Fibroblast of the aortic adventitia (primary cell): ENCODE measurements around the gene TIMM44. TPM values are rescaled to one million over a fixed set of nuclear protein-coding genes. Genes with fewer than 3 reads are reported as not detected.
A peak's percentile ranks its signal among the peaks of the same experiment; 100 is the strongest.

ENCODE experiments used
- DNase-seq: peaks from one replicate; pipeline ENCODE4 v3.0.0-alpha.2; 2010; ENCODE audit warnings: low read depth
- H3K4me3 ChIP-seq: 2 replicates; pipeline ENCODE4 v1.5.1; 2011; ENCODE audit warnings: low read depth, mild to moderate bottlenecking, control low read depth, low read length, moderate library complexity
- CTCF ChIP-seq: IDR thresholded peaks from 2 replicates; pipeline ENCODE4 v1.5.1; 2011; ENCODE audit warnings: mild to moderate bottlenecking, low read length, control low read depth, inconsistent platforms; ENCODE audit not compliant: insufficient read depth
- total RNA-seq: library from RNA; depleted of rRNA; stranded (reverse); fragments of >200 nt; gene quantifications from 2 replicates; pipeline ENCODE4 v1.2.3, GENCODE V29; 2012; ENCODE audit warnings: low replicate concordance

Gene TIMM44
- total RNA-seq, 1 donor, result 40.7 TPM

- peak; percentile 43 for DNase-seq
- peak within 1 kb of the TSS; percentile 75 for H3K4me3 ChIP-seq
- no peak for TF ChIP-seq CTCF
These were observed 55.2 kb downstream of the TIMM44 start, which contains the start of gene LRRC8E for GRCh38 chr19:7888145-7888825. LRRC8E (plus strand) TSS chr19:7888510; CDS start chr19:7895604, 7,094 bp downstream.

GRCh38 chr19:7887408-7888144, 55.9 kb downstream of the TIMM44 start:
- no peak for TF ChIP-seq CTCF

GRCh38 chr19:7885818-7886217, 57.6 kb downstream of the TIMM44 start:
- no peak for DNase-seq
- no peak for TF ChIP-seq CTCF

More at GRCh38 chr19:7887408-7888144, 55.9 kb downstream of the TIMM44 start:
- DNase-seq, result no peak
- H3K4me3 ChIP-seq, result no peak overlapping the region

GRCh38 chr19:7883796-7884570, 59.5 kb downstream of the TIMM44 start:
- peak; percentile 27 for DNase-seq
- TF ChIP-seq CTCF, result no peak
- H3K4me3 ChIP-seq, result no peak overlapping the region

More at GRCh38 chr19:7885818-7886217, 57.6 kb downstream of the TIMM44 start:
- H3K4me3 ChIP-seq, result no peak overlapping the region

- no peak for DNase-seq
- no peak for TF ChIP-seq CTCF
- H3K4me3 ChIP-seq, result no peak overlapping the region
These were observed 60.4 kb downstream of the TIMM44 start for GRCh38 chr19:7883105-7883504.

GRCh38 chr19:7881910-7882309, 61.6 kb downstream of the TIMM44 start:
- DNase-seq, result no peak
- H3K4me3 ChIP-seq, result no peak overlapping the region
- TF ChIP-seq CTCF, result no peak
